Loucy (cell line): ENCODE data around the gene LAMB1.

Experiments
- H2AFZ ChIP-seq: fragments of 200-600 bp; sonication (generic); 2 replicates; pipeline ENCODE4 v1.6.0; 2016; ENCODE audit warnings: antibody characterized with exemption, mild to moderate bottlenecking, low read length, moderate library complexity
- H3F3A ChIP-seq: fragments of 200-600 bp; 2 replicates; pipeline ENCODE4 v1.6.0; 2016; ENCODE audit warnings: antibody characterized with exemption, low read depth, mild to moderate bottlenecking
- H3K27me3 ChIP-seq: fragments of 200-600 bp; sonication (generic); 2 replicates; pipeline ENCODE4 v1.6.1; 2014; ENCODE audit warnings: low read length, mild to moderate bottlenecking; ENCODE audit not compliant: insufficient read depth, poor library complexity, severe bottlenecking
- H3K36me3 ChIP-seq: fragments of 200-600 bp; sonication (generic); 2 replicates; pipeline ENCODE4 v1.6.1; 2016; ENCODE audit warnings: low read length; ENCODE audit not compliant: insufficient read depth
- H3K4me1 ChIP-seq: fragments of 200-600 bp; sonication (generic); 2 replicates; pipeline ENCODE4 v1.5.1; 2014; ENCODE audit warnings: low read length, mild to moderate bottlenecking; ENCODE audit not compliant: insufficient read depth, poor library complexity, severe bottlenecking
- H3K4me2 ChIP-seq: fragments of 200-600 bp; sonication (generic); 2 replicates; pipeline ENCODE4 v1.6.0; 2014; ENCODE audit warnings: antibody characterized with exemption, low read length, low read depth, mild to moderate bottlenecking; ENCODE audit not compliant: poor library complexity, severe bottlenecking
- H3K4me3 ChIP-seq: fragments of 200-600 bp; sonication (generic); 2 replicates; pipeline ENCODE4 v1.5.1; 2014; ENCODE audit warnings: low read length, mild to moderate bottlenecking, mixed read lengths; ENCODE audit not compliant: poor library complexity, severe bottlenecking
- H3K79me2 ChIP-seq: fragments of 200-600 bp; sonication (generic); 2 replicates; pipeline ENCODE4 v1.6.1; 2014; ENCODE audit warnings: low read length; ENCODE audit not compliant: insufficient read depth
- H3K9ac ChIP-seq: fragments of 200-600 bp; sonication (generic); 2 replicates; pipeline ENCODE4 v1.6.0; 2014; ENCODE audit warnings: mild to moderate bottlenecking, low read depth, low read length, moderate library complexity; ENCODE audit not compliant: poor library complexity, severe bottlenecking
- H3K9me2 ChIP-seq: fragments of 200-600 bp; sonication (generic); replicated peaks from 2 replicates; pipeline ENCODE4 v1.6.1; 2016; ENCODE audit warnings: low read depth, low read length, mixed read lengths
- H3K9me3 ChIP-seq: fragments of 200-600 bp; sonication (generic); 2 replicates; pipeline ENCODE4 v1.6.1; 2014; ENCODE audit warnings: mild to moderate bottlenecking, antibody characterized with exemption, low read length, low read depth; ENCODE audit not compliant: insufficient read depth
- H4K20me1 ChIP-seq: fragments of 200-600 bp; sonication (generic); 2 replicates; pipeline ENCODE4 v1.6.0; 2014; ENCODE audit warnings: antibody characterized with exemption, low read length, mild to moderate bottlenecking; ENCODE audit not compliant: insufficient read depth, poor library complexity, severe bottlenecking
- CTCF ChIP-seq: fragments of 200-600 bp; sonication (generic); conservative IDR thresholded peaks from 2 replicates; pipeline ENCODE4 v1.5.1; 2014; ENCODE audit warnings: mild to moderate bottlenecking, antibody characterized with exemption, low read length
- EZH2phosphoT487 ChIP-seq: fragments of 200-600 bp; IDR thresholded peaks from 2 replicates; pipeline ENCODE4 v1.6.1; 2018; ENCODE audit warnings: antibody characterized with exemption, mild to moderate bottlenecking, moderate library complexity, borderline replicate concordance

The LAMB1 gene

GRCh38 chr7:107891636-107892366 is 111.2 kb downstream of the LAMB1 start:
- peak overlapping the region; percentile 75 for H3K9ac ChIP-seq
- H3K36me3 ChIP-seq: peaks cover 7% of the 10 kb centered on the region; the same call in 1 of the 2 replicates
- H3K4me2 ChIP-seq: peak overlapping the region; percentile 94
- no peaks in the 10 kb centered on the region for H3K9me2 ChIP-seq
- no peaks in the 10 kb centered on the region for H3K9me3 ChIP-seq
- TF ChIP-seq CTCF: no peak
- no peak for TF ChIP-seq EZH2phosphoT487
- H3F3A ChIP-seq: no peaks in the 10 kb centered on the region
- peaks cover 57% of the 10 kb centered on the region for H3K79me2 ChIP-seq
- no peaks in the 10 kb centered on the region for H3K27me3 ChIP-seq
- peaks cover 45% of the 10 kb centered on the region for H3K4me1 ChIP-seq
- peak overlapping the region; percentile 93 for H2AFZ ChIP-seq
- peaks cover 41% of the 10 kb centered on the region for H4K20me1 ChIP-seq
- H3K4me3 ChIP-seq: peak overlapping the region; percentile 86

- peaks cover 42% of the 10 kb centered on the region for H3K4me1 ChIP-seq
- TF ChIP-seq EZH2phosphoT487: no peak
- no peak for TF ChIP-seq CTCF
- H3K9ac ChIP-seq: peak within 1 kb of the TSS; percentile 75
- H3K27me3 ChIP-seq: no peaks in the 10 kb centered on the region
- H2AFZ ChIP-seq: peak within 1 kb of the TSS; percentile 93
- peak within 1 kb of the TSS; percentile 94 for H3K4me2 ChIP-seq
- no peaks in the 10 kb centered on the region for H3K9me2 ChIP-seq
- no peaks in the 10 kb centered on the region for H3F3A ChIP-seq
- H3K4me3 ChIP-seq: peak within 1 kb of the TSS; percentile 86
- peaks cover 50% of the 10 kb centered on the region for H3K79me2 ChIP-seq
- H4K20me1 ChIP-seq: peaks cover 35% of the 10 kb centered on the region
- H3K9me3 ChIP-seq: no peaks in the 10 kb centered on the region
- H3K36me3 ChIP-seq: peaks cover 7% of the 10 kb centered on the region; the same call in 1 of the 2 replicates
Measured at GRCh38 chr7:107890962-107891635, 111.9 kb downstream of the LAMB1 start, which contains the start of gene DLD. TSS of gene DLD (plus strand) at chr7:107891183. CDS start at chr7:107891251, 68 bp downstream.

GRCh38 chr7:107890493-107890961 is 112.4 kb downstream of the LAMB1 start:
- Histone ChIP-seq H3F3A (no peaks in the 10 kb centered on the region), H3K79me2 (peaks cover 44% of the 10 kb centered on the region), H4K20me1 (peaks cover 29% of the 10 kb centered on the region), H3K27me3 (no peaks in the 10 kb centered on the region), H3K4me3 (peak overlapping the region; percentile 86), H3K4me2 (peak overlapping the region; percentile 94), H2AFZ (peak overlapping the region; percentile 93), H3K36me3 (peaks cover 7% of the 10 kb centered on the region; the same call in 1 of the 2 replicates), H3K9me2 (no peaks in the 10 kb centered on the region), H3K4me1 (peaks cover 39% of the 10 kb centered on the region), H3K9me3 (no peaks in the 10 kb centered on the region), H3K9ac (peak overlapping the region; percentile 75)
- TF ChIP-seq CTCF (no peak), EZH2phosphoT487 (no peak)
